ENCODE results near the gene TCP10L.
"Not testable (repeated sequence)": the region's sequence is repeated elsewhere in the genome, so short reads cannot be mapped to it uniquely, and the experiment has no call there.

TCP10L gene

DNA sequence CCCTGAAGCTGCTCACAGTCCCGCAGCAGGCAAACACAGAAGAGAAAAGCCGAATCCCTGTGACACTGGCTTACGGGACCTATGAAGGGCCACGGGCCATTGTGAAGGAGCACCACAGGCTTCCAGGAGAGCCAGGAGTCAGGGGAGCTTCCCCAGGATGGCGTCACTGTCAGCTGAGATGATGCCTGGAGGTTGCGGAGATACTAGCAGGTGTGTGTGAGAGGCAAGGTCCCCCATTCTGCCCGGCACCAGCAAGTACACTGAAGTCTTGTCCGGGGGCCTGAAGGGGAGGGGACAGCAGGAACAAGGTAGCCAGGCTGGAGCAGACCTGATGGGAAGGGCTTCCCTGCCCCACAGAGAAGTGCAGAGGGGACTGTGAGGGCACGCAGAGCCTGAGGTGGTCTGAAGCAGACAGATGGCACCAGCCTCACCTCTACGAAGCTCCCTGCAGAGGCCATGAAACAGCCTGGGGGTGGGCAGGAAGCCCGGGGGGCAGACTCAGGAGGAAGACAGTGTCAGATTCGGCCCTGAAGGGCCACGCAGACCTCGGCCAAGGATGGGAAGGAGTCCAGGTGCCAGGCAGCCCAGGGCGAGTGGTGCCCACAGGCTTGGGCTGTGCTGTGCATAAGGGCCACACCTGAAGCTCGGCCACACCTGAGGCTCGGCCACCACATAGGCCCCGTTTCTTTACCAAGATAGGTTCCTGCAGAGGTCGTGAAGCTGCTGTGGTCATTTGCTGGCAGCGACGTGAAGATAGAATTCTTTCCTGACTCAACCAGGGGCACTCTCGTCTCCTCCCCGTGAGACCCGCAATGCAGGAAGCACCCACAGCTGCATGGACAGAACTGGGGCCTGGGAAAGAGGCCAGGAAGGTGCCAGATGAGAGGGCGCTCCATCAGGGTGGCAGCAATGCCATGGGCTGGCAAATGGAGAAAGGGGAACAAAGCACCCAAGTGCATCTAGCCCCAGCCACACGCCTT, 10.1 kb downstream of the TCP10L start:
- TF ChIP-seq POLR2A (IDR thresholded peaks at IDR 0.05; ENCODE audit: low read length) (no peak), GATA1 (IDR thresholded peaks at IDR 0.05; ENCODE audit: low read depth, low read length) (no peak)
- DNase-seq: no peak

DNA sequence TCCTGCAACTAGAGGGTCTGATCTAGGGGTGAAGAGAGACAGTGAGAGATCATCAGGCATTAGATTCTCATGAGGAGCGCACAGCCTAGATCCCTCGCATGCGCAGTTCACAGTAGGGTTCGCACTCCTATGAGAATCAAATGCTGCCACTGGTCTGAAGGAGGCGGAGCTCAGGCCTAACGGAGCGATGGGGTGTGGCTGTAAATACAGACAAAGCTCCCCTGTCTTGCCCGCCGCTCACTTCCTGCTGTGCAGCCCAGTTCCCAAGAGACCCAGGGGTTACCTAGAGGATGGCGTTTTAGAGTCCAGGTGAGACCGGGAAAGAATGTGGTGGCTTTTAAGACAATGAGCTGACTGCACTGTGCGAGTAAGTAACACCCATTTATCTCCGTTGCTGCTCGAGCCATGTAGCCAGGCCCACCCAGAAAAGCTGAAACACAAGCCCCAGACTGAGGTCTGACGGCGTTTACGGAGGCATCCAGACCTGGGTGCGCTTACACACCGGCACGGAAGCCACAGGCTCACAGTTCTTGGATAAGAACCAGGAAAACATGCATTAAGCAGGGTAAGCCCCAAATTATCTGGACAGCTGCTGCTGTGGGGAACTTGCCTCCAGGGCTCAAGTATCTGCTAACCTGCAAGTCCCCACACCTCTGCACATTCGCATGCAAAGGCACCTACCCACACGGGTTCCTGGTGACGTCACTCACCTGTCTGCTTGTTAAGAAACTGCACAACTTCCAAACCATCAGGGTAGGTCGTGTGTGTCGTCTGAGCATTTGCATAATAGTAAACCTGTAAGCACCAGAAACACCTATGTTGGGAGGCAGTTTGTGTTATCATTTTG, 12.5 kb downstream of the TCP10L start:
- no peak for TF ChIP-seq POLR2A (IDR thresholded peaks at IDR 0.05; ENCODE audit: low read length)
- TF ChIP-seq GATA1 (IDR thresholded peaks at IDR 0.05; ENCODE audit: low read depth, low read length): no peak
- DNase-seq: no peak

GRCh38 chr21:32570456-32570855, 14.9 kb downstream of the TCP10L start:
- no peak for DNase-seq
- TF ChIP-seq POLR2A (IDR thresholded peaks at IDR 0.05; ENCODE audit: low read length): no peak
- no peak for TF ChIP-seq GATA1 (IDR thresholded peaks at IDR 0.05; ENCODE audit: low read depth, low read length)

DNA sequence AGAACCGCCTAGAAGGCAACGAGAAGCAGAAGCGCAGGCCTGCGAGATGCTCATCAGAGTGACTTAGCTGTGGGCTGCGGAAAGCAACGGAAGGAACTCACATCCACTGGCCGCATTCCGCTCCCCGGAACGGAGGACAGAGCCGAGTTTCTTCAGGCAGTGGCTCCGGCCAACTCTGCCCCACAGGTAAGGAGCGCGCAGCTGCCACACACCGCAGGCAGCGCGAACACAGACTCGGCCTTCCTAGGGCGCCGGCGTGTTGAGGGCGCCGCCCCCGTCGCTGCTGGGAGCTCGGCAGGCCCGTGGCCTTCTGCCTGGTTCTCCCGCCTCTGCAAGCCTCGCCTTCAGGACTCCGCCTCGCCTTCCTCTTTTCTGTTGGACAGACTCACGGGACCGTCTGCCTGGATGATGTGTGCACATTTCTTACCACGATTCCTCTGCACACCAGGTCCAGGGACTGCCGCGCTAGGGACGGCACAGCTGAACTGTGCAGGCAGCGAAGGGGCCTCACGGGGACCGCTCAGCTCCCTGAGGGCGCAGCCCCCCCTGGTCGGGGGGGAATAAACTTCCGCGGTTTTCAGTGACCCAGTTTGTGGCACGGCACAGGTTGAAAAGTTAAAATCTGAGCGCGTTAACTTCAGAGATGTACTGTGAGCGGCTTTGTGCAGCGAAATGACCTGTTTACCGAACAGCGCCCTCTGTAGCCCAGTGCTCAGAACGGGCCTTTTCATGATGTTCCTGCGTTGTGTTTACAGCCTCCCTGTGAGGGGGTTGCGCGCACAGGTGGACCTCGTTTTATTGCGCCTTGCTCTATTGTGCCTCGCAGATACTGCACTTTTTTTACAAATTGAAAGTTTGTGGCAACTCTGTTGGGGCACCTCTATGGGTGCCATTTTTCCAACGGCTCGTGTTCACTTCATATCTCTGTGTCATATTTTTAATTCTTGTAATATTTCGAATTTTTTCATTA, 15.8 kb downstream of the TCP10L start:
- no peak for TF ChIP-seq POLR2A (IDR thresholded peaks at IDR 0.05; ENCODE audit: low read length)
- no peak for TF ChIP-seq GATA1 (IDR thresholded peaks at IDR 0.05; ENCODE audit: low read depth, low read length)
- DNase-seq: peak; percentile 83 to 91

- DNase-seq: peak; percentile 37 to 72
- TF ChIP-seq POLR2A (IDR thresholded peaks at IDR 0.05; ENCODE audit: low read length) (no peak), GATA1 (IDR thresholded peaks at IDR 0.05; ENCODE audit: low read depth, low read length) (no peak)
Observed at GRCh38 chr21:32567626-32568025, 17.7 kb downstream of the TCP10L start.

GRCh38 chr21:32566741-32567389, 18.5 kb downstream of the TCP10L start:
- TF ChIP-seq POLR2A (IDR thresholded peaks at IDR 0.05; ENCODE audit: low read length): no peak
- TF ChIP-seq GATA1 (IDR thresholded peaks at IDR 0.05; ENCODE audit: low read depth, low read length): no peak
- DNase-seq: peak in 1 of 2 experiments; percentile 17

DNA sequence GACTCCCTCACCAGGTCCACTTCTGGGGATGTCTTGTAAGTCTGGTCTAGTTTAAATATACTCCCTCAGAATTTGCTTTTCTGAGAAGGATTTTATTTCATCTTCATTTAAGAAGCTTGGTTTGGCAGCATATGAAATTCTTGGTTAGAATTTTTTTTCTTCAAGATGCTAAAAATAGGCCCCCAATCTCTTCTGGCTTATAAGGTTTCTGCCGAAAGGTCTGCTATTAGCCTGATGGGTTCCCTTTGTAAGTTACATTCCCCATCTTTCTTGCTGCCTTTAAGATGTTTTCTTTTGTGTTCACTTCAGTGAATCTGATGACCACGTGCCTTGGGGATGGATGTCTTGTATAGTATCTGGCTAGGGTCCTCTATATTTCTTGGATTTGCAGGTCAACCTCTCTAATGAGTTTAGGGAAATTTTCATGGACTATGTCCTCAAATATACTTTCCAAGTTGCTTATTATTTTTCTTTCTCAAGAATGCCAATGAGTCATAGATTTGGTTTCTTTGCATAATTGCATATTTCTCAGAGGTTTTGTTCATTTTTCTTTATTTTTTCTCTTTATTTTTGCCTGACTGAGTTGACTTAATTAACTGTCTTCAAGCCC, 19.4 kb downstream of the TCP10L start:
- DNase-seq: no peak
- TF ChIP-seq GATA1 (IDR thresholded peaks at IDR 0.05; ENCODE audit: low read depth, low read length): no peak
- TF ChIP-seq POLR2A (IDR thresholded peaks at IDR 0.05; ENCODE audit: low read length): no peak

- DNase-seq: peak; percentile 27 to 35
Observed at GRCh38 chr21:32562915-32563314, 22.4 kb downstream of the TCP10L start.

DNA sequence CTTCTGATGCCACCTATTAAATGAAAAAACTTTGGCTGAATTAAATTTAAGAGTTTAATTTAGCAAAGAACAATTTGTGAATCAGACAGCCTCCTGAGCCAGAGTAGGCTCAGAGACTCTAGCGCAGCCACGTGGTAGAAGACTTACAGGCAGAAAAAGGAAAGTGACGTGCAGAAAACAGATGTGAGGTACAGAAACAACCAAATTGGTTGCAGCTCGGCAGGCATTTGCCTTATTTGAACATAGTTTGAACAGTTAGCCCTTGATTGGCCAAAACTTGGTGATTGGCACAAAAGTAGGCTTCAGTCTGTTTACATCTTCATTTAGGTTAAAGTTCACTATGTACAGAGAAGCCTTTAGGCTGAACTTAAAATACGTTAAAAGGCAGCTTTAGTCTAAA, 22.9 kb downstream of the TCP10L start:
- DNase-seq: peak; percentile 73 to 75

More at GRCh38 chr21:32562915-32563314, 22.4 kb downstream of the TCP10L start:
- TF ChIP-seq POLR2A (IDR thresholded peaks at IDR 0.05; ENCODE audit: low read length) (no peak), GATA1 (IDR thresholded peaks at IDR 0.05; ENCODE audit: low read depth, low read length) (no peak)

DNA sequence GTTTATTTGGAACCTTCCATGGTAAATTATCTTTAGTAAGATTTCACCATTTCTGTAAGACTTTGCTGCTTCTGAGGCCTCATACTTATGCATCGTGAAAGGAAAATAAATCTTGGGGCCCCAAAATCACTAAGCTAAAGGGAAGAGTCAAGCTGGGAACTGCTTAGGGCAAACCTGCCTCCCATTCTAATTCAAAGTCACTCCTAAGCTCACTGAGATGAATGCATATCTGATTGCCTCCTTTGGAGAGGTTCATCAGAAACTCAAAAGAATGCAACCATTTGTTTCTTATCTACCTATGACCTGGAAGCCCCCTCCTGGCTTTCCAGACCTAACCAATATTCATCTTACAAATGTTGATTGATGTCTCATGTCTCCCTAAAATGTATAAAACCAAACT, 23.8 kb downstream of the TCP10L start:
- DNase-seq: not testable (repeated sequence)

More for the DNA sequence above, 22.9 kb downstream of the TCP10L start:
- no peak for TF ChIP-seq GATA1 (IDR thresholded peaks at IDR 0.05; ENCODE audit: low read depth, low read length)
- TF ChIP-seq POLR2A (IDR thresholded peaks at IDR 0.05; ENCODE audit: low read length): no peak

GRCh38 chr21:32560896-32561295, 24.4 kb downstream of the TCP10L start:
- TF ChIP-seq POLR2A (IDR thresholded peaks at IDR 0.05; ENCODE audit: low read length) (no peak), GATA1 (IDR thresholded peaks at IDR 0.05; ENCODE audit: low read depth, low read length) (no peak)
- no peak for DNase-seq

GRCh38 chr21:32559006-32559610, 26.2 kb downstream of the TCP10L start:
- TF ChIP-seq GATA1 (IDR thresholded peaks at IDR 0.05; ENCODE audit: low read depth, low read length) (no peak), POLR2A (IDR thresholded peaks at IDR 0.05; ENCODE audit: low read length) (no peak)
- DNase-seq: peak; percentile 40 to 41
